Measurements from ENCODE around the gene H2AZ1.

DNA sequence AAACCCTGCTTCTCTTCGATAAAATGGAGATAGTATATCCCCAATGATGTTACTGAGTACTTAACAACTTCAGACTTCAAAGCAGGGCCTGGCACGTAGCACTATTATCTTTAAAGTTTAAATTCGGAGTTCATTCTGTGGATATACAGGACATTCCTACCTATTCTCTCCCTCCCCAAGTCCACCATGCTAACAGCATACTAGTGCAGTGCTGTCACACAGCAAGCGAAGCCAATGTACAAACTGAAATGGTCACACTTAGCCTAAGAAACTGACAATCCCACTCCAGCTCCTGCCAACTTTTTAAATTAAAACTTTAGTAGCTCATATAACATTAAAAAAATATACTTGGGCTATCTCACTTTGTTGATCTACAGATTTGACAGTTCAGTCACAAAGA is 2.5 kb downstream of the H2AZ1 start:
- TF ChIP-seq CTCF (IDR thresholded peaks at IDR 0.05): no peak
- no peak for TF ChIP-seq POLR2A (IDR thresholded peaks at IDR 0.05)

Measured in right lobe of liver (tissue), 4 donors.